K562 (cell line): Measurements from ENCODE around the gene RARA. TPM values are rescaled to one million over a fixed set of nuclear protein-coding genes. Genes with fewer than 3 reads are reported as not detected.

Source experiments
- BRCA1 ChIP-seq, 2 experiments: fragments of 450-650 bp in 1 of 2; sonication (generic) in 1 of 2; formaldehyde crosslinking in 1 of 2; IDR thresholded peaks; 2 replicates each; pipeline versions ENCODE4 v1.5.0 to v1.6.1; 2017 to 2020; ENCODE audit warnings: mild to moderate bottlenecking in 1 of 2, missing genetic modification reagents in 1 of 2
- CBFB ChIP-seq: sonication (generic); formaldehyde crosslinking; IDR thresholded peaks from 2 replicates; pipeline ENCODE4 v1.4.0; 2020; ENCODE audit warnings: mild to moderate bottlenecking, missing genetic modification reagents
- CTCFL ChIP-seq: IDR thresholded peaks from 2 replicates; pipeline ENCODE4 v1.6.1; 2011; ENCODE audit warnings: borderline replicate concordance, low read depth, mild to moderate bottlenecking, moderate library complexity, low read length; ENCODE audit not compliant: insufficient read depth, poor library complexity, severe bottlenecking
- HNRNPLL ChIP-seq: fragments of 200-400 bp; formaldehyde crosslinking; IDR thresholded peaks from 2 replicates; pipeline ENCODE4 v1.6.1; 2017; ENCODE audit warnings: low read length, low read depth, mild to moderate bottlenecking; ENCODE audit not compliant: poor library complexity, severe bottlenecking
- KDM1A ChIP-seq, 2 experiments: fragments of 450-650 bp; IDR thresholded peaks; 2 replicates each; pipeline ENCODE4 v1.6.1; 2016; ENCODE audit warnings: mild to moderate bottlenecking in 2 of 2
- KDM2B ChIP-seq: fragments of 250-450 bp; sonication (Bioruptor Pico); IDR thresholded peaks from 2 replicates; pipeline ENCODE4 v1.8.0; 2021; ENCODE audit warnings: mild to moderate bottlenecking, moderate library complexity
- KDM5B ChIP-seq: fragments of 200-600 bp; sonication (generic); IDR thresholded peaks from 2 replicates; pipeline ENCODE4 v1.6.1; 2012; ENCODE audit warnings: low read depth, mild to moderate bottlenecking, moderate library complexity, low read length, control low read depth, inconsistent platforms; ENCODE audit not compliant: insufficient replicate concordance
- KLF10 ChIP-seq: fragments of 250-450 bp; sonication (Bioruptor Pico); IDR thresholded peaks from 2 replicates; pipeline ENCODE4 v1.6.1; 2021; ENCODE audit warnings: matching md5 sums
- NFIX ChIP-seq: fragments of 250-450 bp; sonication (Bioruptor Pico); IDR thresholded peaks from 2 replicates; pipeline ENCODE4 v1.4.0; 2020; ENCODE audit warnings: low read depth, mild to moderate bottlenecking, moderate library complexity
- PCBP2 ChIP-seq: fragments of 200-400 bp; formaldehyde crosslinking; IDR thresholded peaks from 2 replicates; pipeline ENCODE4 v1.6.1; 2018; ENCODE audit warnings: low read length, low read depth, mild to moderate bottlenecking, moderate library complexity; ENCODE audit not compliant: poor library complexity, severe bottlenecking
- RERE ChIP-seq: sonication (generic); formaldehyde crosslinking; IDR thresholded peaks from 2 replicates; pipeline ENCODE4 v1.8.0; 2023; ENCODE audit warnings: missing genetic modification reagents, mild to moderate bottlenecking, borderline replicate concordance
- TBL1XR1 ChIP-seq, 2 experiments: IDR thresholded peaks; 2 replicates each; pipeline ENCODE4 v1.6.1; 2012; ENCODE audit warnings: improper control_type of control experiment in 2 of 2, low read length in 2 of 2, mild to moderate bottlenecking in 1 of 2
- TCF3 ChIP-seq: sonication (generic); formaldehyde crosslinking; IDR thresholded peaks from 2 replicates; pipeline ENCODE4 v1.4.0; 2020; ENCODE audit warnings: mild to moderate bottlenecking, missing genetic modification reagents
- ZBTB8A ChIP-seq: fragments of 450-650 bp; IDR thresholded peaks from 2 replicates; pipeline ENCODE4 v1.6.1; 2018; ENCODE audit warnings: mild to moderate bottlenecking, moderate library complexity; ENCODE audit not compliant: partially characterized antibody
- ZHX1 ChIP-seq: fragments of 150-350 bp; conservative IDR thresholded peaks from 2 replicates; pipeline ENCODE4 v1.6.1; 2014; ENCODE audit warnings: low read length
- ZNF347 ChIP-seq: fragments of 450-650 bp; formaldehyde crosslinking; IDR thresholded peaks from 2 replicates; pipeline ENCODE4 v1.4.0; 2020; ENCODE audit warnings: low read depth, mild to moderate bottlenecking, moderate library complexity
- polyA plus RNA-seq, 8 experiments: library from polyadenylated mRNA; depleted of rRNA in 4 of 8; stranded (reverse) in 5 of 8; unstranded in 3 of 8; fragments of >200 nt; fragmentation: Nextera tagmentation in 2 of 8; fragmentation: Illumina TruSeq in 1 of 8; extraction: Ambion mirVana in 2 of 8; extraction: Trizol in 1 of 8; gene quantifications; 2 replicates each; pipeline versions ENCODE4 v1.2.1 to v1.2.3, GENCODE V29; 2011 to 2014; ENCODE audit warnings: inconsistent platforms in 1 of 8, missing spikeins in 1 of 8
- total RNA-seq, 7 experiments: library from RNA; depleted of rRNA in 6 of 7; stranded (reverse); fragments of >200 nt in 6 of 7; fragmentation: Illumina TruSeq in 2 of 7; extraction: Trizol in 2 of 7; gene quantifications; 2 replicates each; pipeline versions ENCODE4 v1.2.1 to v1.2.3, GENCODE V29; 2011 to 2021; ENCODE audit warnings: low replicate concordance in 1 of 7

RARA gene
- total and polyA plus RNA-seq, 9 of the 15 experiments (the other 6 are each of a cell fraction or from before 2014, with no cell fraction given) = 0.10 to 28.0 (median 7.9) TPM

GRCh38 chr17:40340880-40341807, 32.2 kb downstream of the RARA start (continued):
- TF ChIP-seq RERE (CRISPR knock-in tag) (no peak), TBL1XR1 (IDR thresholded peaks at IDR 0.05; ENCODE audit: low read length in 2 of 2) (peak in 1 of 2 experiments; percentile 78; a peak in 1 of 4 replicates), ZHX1 (no peak), ZNF347 (no peak), PCBP2 (no peak), TCF3 (CRISPR knock-in tag) (no peak), KDM1A (IDR thresholded peaks at IDR 0.05) (no peak), CTCFL (no peak), KDM2B (CRISPR knock-in tag) (no peak), BRCA1 (IDR thresholded peaks at IDR 0.05) (no peak), BRCA1 (CRISPR knock-in tag; IDR thresholded peaks at IDR 0.05) (no peak), HNRNPLL (no peak), KDM5B (peak; percentile 17), KLF10 (CRISPR knock-in tag) (no peak), ZBTB8A (no peak), CBFB (CRISPR knock-in tag) (no peak), NFIX (CRISPR knock-in tag) (no peak)
